GM12874 (cell line): Measurements from ENCODE around the gene FCRLB.

Experiments
- TF ChIP-seq, protein P1 (sequence below): IDR thresholded peaks from 2 replicates; pipeline ENCODE4 v1.5.1; 2011; ENCODE audit warnings: low read depth, mild to moderate bottlenecking, control low read depth, low read length, moderate library complexity; ENCODE audit not compliant: insufficient read depth

The FCRLB gene, protein sequence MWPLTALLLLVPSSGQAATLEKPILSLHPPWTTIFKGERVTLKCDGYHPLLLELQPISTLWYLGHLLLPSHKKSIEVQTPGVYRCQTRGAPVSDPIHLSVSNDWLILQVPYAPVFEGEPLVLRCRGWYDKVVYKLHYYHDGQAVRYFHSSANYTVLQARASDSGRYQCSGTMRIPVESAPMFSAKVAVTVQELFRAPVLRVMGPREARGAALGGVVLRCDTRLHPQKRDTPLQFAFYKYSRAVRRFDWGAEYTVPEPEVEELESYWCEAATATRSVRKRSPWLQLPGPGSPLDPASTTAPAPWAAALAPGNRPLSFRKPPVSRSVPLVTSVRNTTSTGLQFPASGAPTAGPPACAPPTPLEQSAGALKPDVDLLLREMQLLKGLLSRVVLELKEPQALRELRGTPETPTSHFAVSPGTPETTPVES

DNA sequence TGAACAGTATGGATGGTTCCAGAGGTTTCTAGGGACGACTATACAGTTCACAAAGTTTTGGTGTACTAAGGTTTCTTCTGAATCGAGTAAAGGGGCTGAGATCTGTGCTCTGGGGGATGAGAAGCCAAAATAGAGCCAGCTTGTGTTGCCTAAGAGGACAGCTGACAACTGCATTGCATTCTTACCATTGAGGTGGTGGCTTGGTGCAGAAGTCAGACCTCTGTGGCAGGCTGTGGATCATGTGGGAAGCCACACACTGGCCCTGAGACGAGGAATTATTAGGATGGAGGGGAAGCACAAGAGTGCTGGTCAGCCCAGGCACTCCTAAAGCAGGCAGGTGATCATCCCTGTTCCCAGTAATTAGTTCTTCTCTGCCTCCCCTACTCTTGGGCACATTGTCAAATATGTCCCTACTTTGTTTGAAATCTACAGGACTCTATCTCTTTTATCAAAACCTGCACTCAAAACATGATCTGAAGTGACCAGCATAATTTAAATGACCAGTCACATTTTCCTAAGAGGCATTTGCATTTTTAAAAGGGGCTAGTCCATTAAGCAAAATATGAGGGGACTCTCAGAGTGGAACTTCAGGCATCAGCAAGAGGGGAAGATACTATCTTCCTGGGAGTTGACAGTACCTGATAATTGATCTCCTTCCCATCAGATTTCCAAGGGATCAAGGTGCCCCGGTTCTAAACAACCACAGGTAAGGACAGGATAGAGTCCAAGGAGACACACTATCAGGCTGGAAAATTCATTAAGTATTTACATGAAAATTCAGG lies at the start of gene FCRLB:
TSS of gene FCRLB (plus strand) at position 589 of the 782 bp plus-strand sequence. CDS start 1,129 bp downstream, outside the sequence.
- TF ChIP-seq, protein P1, sequence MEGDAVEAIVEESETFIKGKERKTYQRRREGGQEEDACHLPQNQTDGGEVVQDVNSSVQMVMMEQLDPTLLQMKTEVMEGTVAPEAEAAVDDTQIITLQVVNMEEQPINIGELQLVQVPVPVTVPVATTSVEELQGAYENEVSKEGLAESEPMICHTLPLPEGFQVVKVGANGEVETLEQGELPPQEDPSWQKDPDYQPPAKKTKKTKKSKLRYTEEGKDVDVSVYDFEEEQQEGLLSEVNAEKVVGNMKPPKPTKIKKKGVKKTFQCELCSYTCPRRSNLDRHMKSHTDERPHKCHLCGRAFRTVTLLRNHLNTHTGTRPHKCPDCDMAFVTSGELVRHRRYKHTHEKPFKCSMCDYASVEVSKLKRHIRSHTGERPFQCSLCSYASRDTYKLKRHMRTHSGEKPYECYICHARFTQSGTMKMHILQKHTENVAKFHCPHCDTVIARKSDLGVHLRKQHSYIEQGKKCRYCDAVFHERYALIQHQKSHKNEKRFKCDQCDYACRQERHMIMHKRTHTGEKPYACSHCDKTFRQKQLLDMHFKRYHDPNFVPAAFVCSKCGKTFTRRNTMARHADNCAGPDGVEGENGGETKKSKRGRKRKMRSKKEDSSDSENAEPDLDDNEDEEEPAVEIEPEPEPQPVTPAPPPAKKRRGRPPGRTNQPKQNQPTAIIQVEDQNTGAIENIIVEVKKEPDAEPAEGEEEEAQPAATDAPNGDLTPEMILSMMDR = no peak

DNA sequence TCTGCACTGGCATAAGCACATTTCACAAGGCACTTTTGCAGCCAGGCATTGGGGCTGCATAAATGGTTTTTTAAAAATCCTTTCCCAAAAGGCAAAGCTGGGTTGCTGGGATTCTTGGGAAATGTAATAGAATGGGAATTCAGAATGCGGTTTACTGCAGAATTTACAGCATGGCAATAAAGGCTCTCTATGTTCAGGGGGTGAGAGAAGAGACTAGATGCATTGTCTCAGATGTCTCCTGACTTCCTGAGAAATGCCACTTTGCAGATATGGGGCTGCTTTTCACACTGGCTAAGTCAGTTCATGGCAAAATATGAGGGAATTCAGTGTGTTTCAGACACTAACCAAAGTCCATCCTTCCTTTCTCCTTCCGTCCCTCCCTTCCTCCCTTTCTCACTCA lies 44.9 kb upstream of the FCRLB start:
- TF ChIP-seq, protein P1 = no peak

DNA sequence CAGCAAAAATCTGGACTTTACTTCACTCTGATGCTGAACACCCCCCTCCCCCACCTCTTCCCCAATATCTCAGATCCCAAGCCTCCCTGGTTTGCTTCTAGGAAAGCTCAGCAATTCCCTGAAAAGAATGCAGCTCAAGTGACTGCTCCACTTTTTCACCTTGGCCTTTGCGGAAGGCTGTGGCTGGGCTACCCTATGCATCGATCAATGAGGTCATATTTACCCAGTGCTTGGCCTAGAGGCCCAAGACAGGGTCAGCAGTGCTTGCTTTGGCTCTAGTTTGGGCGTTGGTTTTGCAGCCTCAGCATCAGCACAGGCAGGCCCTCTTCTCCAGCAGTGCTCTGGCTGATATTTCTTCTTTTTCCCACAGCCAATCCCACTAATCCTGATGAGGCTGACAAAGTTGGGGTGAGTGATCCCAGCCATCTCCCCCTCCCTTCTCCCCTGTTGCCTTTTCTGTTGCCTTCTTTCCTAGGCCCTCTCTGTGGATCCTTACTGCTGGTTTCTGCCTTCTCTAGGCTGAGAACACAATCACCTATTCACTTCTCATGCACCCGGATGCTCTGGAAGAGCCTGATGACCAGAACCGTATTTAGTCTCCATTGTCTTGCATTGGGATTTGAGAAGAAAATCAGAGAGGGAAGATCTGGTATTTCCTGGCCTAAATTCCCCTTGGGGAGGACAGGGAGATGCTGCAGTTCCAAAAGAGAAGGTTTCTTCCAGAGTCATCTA lies 44.2 kb upstream of the FCRLB start:
- TF ChIP-seq, protein P1 = no peak

DNA sequence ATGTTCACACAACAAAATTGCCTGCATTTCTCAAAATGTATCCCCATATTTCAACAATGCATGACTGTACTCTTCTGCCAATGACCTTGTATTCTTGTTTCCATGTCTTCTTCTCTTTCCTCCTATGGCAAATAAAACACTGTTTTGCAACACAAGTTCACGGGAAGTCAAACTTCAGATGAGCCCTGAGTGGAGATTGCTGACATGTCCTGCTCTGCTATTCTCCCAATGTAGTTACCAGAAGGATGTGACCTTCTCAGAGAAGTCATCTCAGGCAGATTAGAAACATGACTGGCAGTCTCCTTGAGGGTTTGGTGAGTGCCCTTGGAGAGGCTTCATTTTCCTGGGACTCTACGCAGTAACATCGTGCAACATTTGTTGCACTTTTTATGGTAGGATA lies 42.8 kb upstream of the FCRLB start:
- TF ChIP-seq, protein P1 = no peak

DNA sequence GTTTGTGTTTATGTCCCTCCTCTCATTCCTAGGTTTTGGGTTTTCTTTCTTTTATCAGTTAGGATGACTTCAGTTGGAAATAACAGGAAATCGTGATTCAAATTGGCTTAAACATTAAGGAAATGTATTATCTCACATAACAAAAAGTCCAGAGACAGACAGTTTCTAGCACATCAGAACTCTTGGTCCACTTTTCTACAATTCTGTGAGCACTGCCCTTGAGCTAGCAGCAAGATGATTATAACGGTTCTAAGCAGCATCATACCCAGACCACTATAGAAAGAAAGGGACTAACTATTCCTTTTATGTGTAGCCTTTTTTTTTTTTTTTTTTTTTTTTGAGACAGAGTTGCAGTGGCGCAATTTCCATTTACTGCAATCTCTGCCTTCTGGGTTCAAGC lies 39.5 kb upstream of the FCRLB start:
- TF ChIP-seq, protein P1 = no peak

DNA sequence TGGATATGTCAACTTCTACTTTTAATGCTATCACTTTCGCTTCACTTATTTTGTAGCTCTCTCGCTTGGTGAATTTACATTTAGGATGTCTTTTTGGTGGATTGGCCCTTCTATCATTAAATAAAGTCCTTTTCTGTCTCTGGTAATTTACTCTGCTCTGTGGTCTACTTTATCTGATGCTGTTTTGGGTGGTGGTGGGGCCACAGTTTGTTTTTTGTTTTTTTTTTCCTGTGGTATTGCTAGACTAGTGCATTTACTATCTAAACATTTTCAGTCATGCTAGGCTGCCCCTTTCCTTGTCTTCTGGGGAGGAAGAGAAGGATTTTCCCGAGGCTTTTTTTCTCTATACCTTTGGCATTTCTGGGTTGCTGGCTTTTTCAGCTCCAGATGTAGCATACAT lies 32.4 kb upstream of the FCRLB start:
- TF ChIP-seq, protein P1 = no peak

DNA sequence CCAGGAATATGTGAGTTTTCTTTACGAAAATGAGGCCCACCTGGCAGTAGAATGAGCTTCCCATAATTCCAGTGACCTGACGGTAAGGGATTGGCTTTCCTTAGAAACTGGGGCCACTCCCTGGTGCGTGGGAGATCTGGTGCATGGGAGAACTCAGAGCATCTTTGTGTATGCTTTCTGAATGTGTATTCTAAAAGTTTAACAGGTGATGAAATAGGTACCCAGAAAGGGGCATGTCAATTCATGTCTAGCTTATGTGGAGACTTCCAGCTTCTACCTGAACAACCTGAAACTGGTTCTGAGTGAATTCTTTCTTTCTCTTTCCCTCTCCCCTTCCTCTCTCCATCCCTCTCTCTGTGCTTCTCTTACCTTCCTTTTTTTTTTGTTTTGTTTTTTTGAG lies 29.5 kb upstream of the FCRLB start:
- TF ChIP-seq, protein P1 = no peak
